ENCODE results near the gene SF3A2.

The SF3A2 gene

DNA sequence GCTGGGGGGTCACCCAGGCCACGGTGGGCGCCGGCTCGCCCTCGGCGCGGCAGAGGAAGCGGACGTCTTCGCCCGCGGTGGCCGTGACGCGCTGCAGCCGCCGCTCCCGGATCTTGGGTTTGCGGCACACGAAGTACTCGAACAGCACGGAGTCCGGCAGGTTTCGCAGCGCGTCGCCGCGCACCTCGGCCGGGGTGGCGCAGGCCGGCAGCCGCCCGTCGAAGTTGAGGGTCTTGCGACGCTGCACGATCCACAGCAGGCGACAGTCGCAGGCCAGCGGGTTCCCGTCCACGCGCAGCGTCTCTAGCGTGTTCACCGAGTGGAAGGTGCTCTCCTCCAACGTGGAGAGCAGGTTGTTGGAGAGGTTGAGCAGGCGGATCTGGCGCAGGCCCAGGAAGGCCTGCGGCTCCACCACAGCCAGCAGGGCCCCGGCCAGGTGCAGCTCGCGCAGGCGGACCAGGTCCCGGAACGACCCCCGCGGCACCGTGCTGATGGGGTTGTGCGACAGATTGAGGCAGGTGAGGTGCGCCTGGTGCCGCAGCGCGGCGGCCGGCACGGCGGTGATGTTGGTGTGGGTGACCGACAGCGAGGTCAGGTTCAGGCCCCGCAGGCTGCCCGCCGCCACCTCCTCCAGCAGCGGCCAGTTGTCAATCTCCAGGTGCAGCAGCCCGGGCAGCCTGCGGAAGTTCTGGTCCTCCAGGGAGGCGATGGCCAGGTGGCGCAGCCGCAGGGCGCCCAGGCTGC is 54.0 kb downstream of the SF3A2 start:
- TF ChIP-seq, protein P1, sequence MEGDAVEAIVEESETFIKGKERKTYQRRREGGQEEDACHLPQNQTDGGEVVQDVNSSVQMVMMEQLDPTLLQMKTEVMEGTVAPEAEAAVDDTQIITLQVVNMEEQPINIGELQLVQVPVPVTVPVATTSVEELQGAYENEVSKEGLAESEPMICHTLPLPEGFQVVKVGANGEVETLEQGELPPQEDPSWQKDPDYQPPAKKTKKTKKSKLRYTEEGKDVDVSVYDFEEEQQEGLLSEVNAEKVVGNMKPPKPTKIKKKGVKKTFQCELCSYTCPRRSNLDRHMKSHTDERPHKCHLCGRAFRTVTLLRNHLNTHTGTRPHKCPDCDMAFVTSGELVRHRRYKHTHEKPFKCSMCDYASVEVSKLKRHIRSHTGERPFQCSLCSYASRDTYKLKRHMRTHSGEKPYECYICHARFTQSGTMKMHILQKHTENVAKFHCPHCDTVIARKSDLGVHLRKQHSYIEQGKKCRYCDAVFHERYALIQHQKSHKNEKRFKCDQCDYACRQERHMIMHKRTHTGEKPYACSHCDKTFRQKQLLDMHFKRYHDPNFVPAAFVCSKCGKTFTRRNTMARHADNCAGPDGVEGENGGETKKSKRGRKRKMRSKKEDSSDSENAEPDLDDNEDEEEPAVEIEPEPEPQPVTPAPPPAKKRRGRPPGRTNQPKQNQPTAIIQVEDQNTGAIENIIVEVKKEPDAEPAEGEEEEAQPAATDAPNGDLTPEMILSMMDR (conservative IDR thresholded peaks at IDR 0.05; ENCODE audit: low read depth) = no peak
- DNase-seq (ENCODE audit: low spot score) = no peak
- POLR2A ChIA-PET (ENCODE audit: low non-redundant PET) = no interaction called here
- H3K27ac ChIP-seq = no peak overlapping the region
- CTCF ChIA-PET = no interaction called here

DNA sequence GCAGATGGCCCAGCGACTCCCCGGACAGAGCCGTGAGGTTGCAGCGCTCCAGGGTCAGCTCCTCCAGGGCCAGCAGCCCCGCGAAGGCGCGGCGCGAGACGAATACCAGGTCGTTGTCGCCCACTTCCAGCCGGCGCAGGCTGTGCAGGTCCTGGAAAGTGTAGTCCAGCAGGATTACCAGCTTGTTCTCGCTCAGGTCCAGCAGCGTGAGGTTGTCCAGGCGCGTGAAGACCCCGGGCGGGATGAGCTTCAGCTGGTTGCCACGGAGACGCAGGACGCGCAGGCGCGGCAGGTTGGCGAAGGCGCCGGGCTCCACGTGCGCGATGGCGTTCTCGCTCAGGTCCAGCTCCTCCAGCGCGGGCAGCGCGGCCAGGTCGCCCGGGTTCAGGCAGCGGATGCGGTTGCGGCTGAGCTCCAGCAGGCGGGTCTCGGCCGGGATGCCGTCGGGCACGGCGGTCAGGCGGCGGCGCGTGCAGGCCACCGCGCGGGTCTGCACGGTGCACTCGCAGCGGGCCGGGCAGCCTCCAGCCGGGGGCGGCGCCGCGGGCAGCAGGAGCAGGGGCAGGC is 54.6 kb downstream of the SF3A2 start:
- no peak overlapping the region for H3K27ac ChIP-seq
- TF ChIP-seq, protein P1 (conservative IDR thresholded peaks at IDR 0.05; ENCODE audit: low read depth) = no peak
- no peak for DNase-seq (ENCODE audit: low spot score)
- CTCF ChIA-PET = interaction anchor here (0.6 kb wide), 1 partner anchor 24 kb away, joined by 7 read pairs; no protein-coding TSS in a partner anchor
- POLR2A ChIA-PET (ENCODE audit: low non-redundant PET) = no interaction called here

DNA sequence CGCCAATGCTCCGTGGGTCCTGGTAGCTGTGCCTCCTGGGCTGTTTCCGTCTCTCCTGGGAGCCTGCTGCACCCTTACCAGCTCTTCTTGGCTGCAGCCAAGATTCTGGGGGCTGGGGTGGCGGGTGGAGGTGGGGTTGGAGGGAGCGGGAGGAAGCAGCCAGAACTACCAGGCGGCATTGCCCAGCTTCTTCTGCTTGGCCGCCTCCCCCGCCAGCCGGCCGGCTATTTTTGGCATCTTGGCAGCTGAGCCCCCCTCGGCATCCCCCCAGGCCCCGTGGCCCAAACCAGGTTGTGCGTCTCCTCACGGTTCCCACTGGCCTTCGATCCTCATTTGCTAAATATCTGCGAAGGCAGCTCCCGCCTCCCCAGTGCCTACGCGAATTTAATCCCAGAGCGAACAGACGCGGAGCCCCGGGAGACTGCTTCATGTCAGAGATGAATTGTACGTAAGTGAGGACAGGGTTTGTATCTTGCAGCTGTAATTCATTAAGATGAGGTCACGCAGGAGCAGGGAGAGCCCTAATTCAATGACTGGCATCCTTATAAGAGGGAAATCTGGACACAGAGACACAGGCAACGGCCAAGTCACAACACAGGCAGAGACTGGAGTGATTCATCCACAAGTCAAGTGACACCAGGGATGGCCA is 58.2 kb downstream of the SF3A2 start:
- DNase-seq (ENCODE audit: low spot score) = no peak
- CTCF ChIA-PET = interaction anchor here (0.6 to 0.7 kb wide), 2 partner anchors 306 to 814 kb away, joined by 3 read pairs; no protein-coding TSS in a partner anchor
- TF ChIP-seq, protein P1 (conservative IDR thresholded peaks at IDR 0.05; ENCODE audit: low read depth) = no peak
- no peak overlapping the region for H3K27ac ChIP-seq
- POLR2A ChIA-PET (ENCODE audit: low non-redundant PET) = interaction anchor here (0.5 to 0.6 kb wide), 3 partner anchors 8 to 17 kb away, joined by 3 to 8 read pairs (median 6); no protein-coding TSS in a partner anchor

DNA sequence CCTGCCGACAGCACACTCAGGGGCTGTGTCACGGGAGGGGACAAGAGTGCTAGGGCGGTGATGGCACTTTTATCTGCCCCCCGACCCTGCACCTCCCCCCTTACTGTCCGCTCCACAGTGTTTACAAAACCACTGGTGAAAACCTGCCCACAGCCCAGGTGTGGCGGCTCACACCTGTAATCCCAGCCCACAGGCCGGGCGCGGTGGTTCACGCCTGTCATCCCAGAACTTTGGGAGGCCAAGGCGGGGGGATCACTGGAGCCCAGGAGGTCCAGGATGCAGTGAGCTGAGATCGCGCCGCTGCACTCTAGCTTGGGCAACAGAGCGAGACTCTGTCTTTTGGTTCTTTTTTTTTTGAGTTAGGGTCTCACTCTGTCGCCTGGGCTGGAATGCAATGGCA is 59.5 kb downstream of the SF3A2 start:
- TF ChIP-seq, protein P1 (conservative IDR thresholded peaks at IDR 0.05; ENCODE audit: low read depth) = no peak
- ChIA-PET POLR2A (ENCODE audit: low non-redundant PET) (no interaction called here), CTCF (no interaction called here)
- no peak for DNase-seq (ENCODE audit: low spot score)
- no peak overlapping the region for H3K27ac ChIP-seq

Data from RWPE1 (cell line).